ENCODE results near the gene KLHDC7B. TPM values are rescaled to one million over a fixed set of nuclear protein-coding genes. Genes with fewer than 3 reads are reported as not detected.

The KLHDC7B gene
- total RNA-seq, 8 experiments from 2014 or later: 0.16 to 1.5 (median 0.40) TPM

- in situ Hi-C loops (cut with MboI; ENCODE audit: low pct_unique_long_range_greater_than_20kb in 2 of 9, low sequenced_read_pairs in 9 of 9, unreplicated experiment in 9 of 9): no loop called here
- no peak for ATAC-seq (replicated peaks in 6 of 8)
- peaks cover 5 to 6% of the 10 kb centered on the region in 2 donors for H3K4me1 ChIP-seq (replicated peaks in 1 of 2)
- 70 to 100% (median 96%) methylated on average over 2 to 5 of the region's 13 CpGs; no CpG with 5 or more reads in 6 of the 10 experiments for WGBS, 10 experiments
- H3K4me3 ChIP-seq: no peak overlapping the region
- H3K27ac ChIP-seq: no peak overlapping the region
Measured at GRCh38 chr22:50520826-50521453, 24.8 kb upstream of the KLHDC7B start.

GRCh38 chr22:50521710-50522109 lies 24.0 kb upstream of the KLHDC7B start:
- H3K27ac ChIP-seq: no peak overlapping the region
- ATAC-seq (replicated peaks in 6 of 8): no peak

GRCh38 chr22:50522208-50522805 lies 23.4 kb upstream of the KLHDC7B start:
- Histone ChIP-seq H3K4me3 (no peak overlapping the region), H3K27ac (no peak overlapping the region), H3K4me1 (replicated peaks in 1 of 2) (peaks cover 13 to 14% of the 10 kb centered on the region in 2 donors)
- 90 to 92% methylated on average over 2 of the region's 15 CpGs; no CpG with 5 or more reads in 8 of the 10 experiments for WGBS, 10 experiments
- in situ Hi-C loops (cut with MboI; ENCODE audit: low pct_unique_long_range_greater_than_20kb in 2 of 9, low sequenced_read_pairs in 9 of 9, unreplicated experiment in 9 of 9): no loop called here
- ATAC-seq (replicated peaks in 6 of 8): no peak

More at GRCh38 chr22:50521710-50522109, 24.0 kb upstream of the KLHDC7B start:
- 100% methylated on average over 1 to 3 of the region's 10 CpGs; no CpG with 5 or more reads in 8 of the 10 experiments for WGBS, 10 experiments
- no peak overlapping the region for H3K4me3 ChIP-seq
- in situ Hi-C loops (cut with MboI; ENCODE audit: low pct_unique_long_range_greater_than_20kb in 2 of 9, low sequenced_read_pairs in 9 of 9, unreplicated experiment in 9 of 9): no loop called here
- H3K4me1 ChIP-seq (replicated peaks in 1 of 2): peaks cover 7 to 8% of the 10 kb centered on the region in 2 donors

- Histone ChIP-seq H3K27ac (no peak overlapping the region), H3K4me3 (no peak overlapping the region), H3K4me1 (replicated peaks in 1 of 2) (peaks cover 14 to 15% of the 10 kb centered on the region in 2 donors)
- in situ Hi-C loops (cut with MboI; ENCODE audit: low pct_unique_long_range_greater_than_20kb in 2 of 9, low sequenced_read_pairs in 9 of 9, unreplicated experiment in 9 of 9): no loop called here
- no peak for ATAC-seq (replicated peaks in 6 of 8)
- 80 to 90% methylated on average over 1 to 2 of the region's 22 CpGs; no CpG with 5 or more reads in 8 of the 10 experiments for WGBS, 10 experiments
Measured at GRCh38 chr22:50522806-50523438, 22.8 kb upstream of the KLHDC7B start.

GRCh38 chr22:50523458-50523805 lies 22.3 kb upstream of the KLHDC7B start:
- no peak overlapping the region for H3K4me3 ChIP-seq
- no peak overlapping the region for H3K27ac ChIP-seq
- in situ Hi-C loops (cut with MboI; ENCODE audit: low pct_unique_long_range_greater_than_20kb in 2 of 9, low sequenced_read_pairs in 9 of 9, unreplicated experiment in 9 of 9): no loop called here
- peaks cover 14 to 15% of the 10 kb centered on the region in 2 donors for H3K4me1 ChIP-seq (replicated peaks in 1 of 2)
- 80 to 100% (median 100%) methylated on average over 1 to 5 of the region's 16 CpGs; no CpG with 5 or more reads in 3 of the 10 experiments for WGBS, 10 experiments
- no peak for ATAC-seq (replicated peaks in 6 of 8)

GRCh38 chr22:50523806-50524675 lies 21.7 kb upstream of the KLHDC7B start:
- peaks cover 14 to 15% of the 10 kb centered on the region in 2 donors for H3K4me1 ChIP-seq (replicated peaks in 1 of 2)
- WGBS, 10 experiments: 67 to 100% (median 85%) methylated on average over 1 to 15 of the region's 25 CpGs; no CpG with 5 or more reads in 4 of the 10 experiments
- H3K27ac ChIP-seq: no peak overlapping the region
- in situ Hi-C loops (cut with MboI; ENCODE audit: low pct_unique_long_range_greater_than_20kb in 2 of 9, low sequenced_read_pairs in 9 of 9, unreplicated experiment in 9 of 9): no loop called here
- H3K4me3 ChIP-seq: peak overlapping the region; percentile 58 to 79 (median 69)
- ATAC-seq (replicated peaks in 6 of 8): no peak

GRCh38 chr22:50524676-50525103 lies 21.0 kb upstream of the KLHDC7B start:
- H3K27ac ChIP-seq: peak overlapping the region; percentile 81 to 89
- peak in 3 of 8 experiments; percentile 2 to 13 (median 12) for ATAC-seq (replicated peaks in 6 of 8)
- H3K4me1 ChIP-seq (replicated peaks in 1 of 2): peaks cover 14 to 15% of the 10 kb centered on the region in 2 donors
- H3K4me3 ChIP-seq: peak overlapping the region; percentile 58 to 79 (median 69)
- in situ Hi-C loops (cut with MboI; ENCODE audit: low pct_unique_long_range_greater_than_20kb in 2 of 9, low sequenced_read_pairs in 9 of 9, unreplicated experiment in 9 of 9): no loop called here
- WGBS, 10 experiments: 8 to 82% (median 38%) methylated on average over 1 to 5 of the region's 19 CpGs; no CpG with 5 or more reads in 4 of the 10 experiments

GRCh38 chr22:50525104-50525857 lies 20.4 kb upstream of the KLHDC7B start, which contains the start of gene SCO2:
TSS of gene SCO2 (minus strand) at chr22:50525598. CDS start at chr22:50524411, 1,187 bp downstream.
- H3K4me3 ChIP-seq: peak within 1 kb of the TSS; percentile 58 to 79 (median 69)
- peak within 1 kb of the TSS; percentile 87 to 89 for H3K27ac ChIP-seq
- WGBS, 10 experiments: no CpG with 5 or more reads among the region's 84 CpGs
- H3K4me1 ChIP-seq (replicated peaks in 1 of 2): peaks cover 15 to 16% of the 10 kb centered on the region in 2 donors
- in situ Hi-C loops (cut with MboI; ENCODE audit: low pct_unique_long_range_greater_than_20kb in 2 of 9, low sequenced_read_pairs in 9 of 9, unreplicated experiment in 9 of 9): no loop called here
- ATAC-seq (replicated peaks in 6 of 8): peak; percentile 40 to 79 (median 68)

- H3K4me3 ChIP-seq: peak overlapping the region; percentile 58 to 79 (median 69)
- H3K4me1 ChIP-seq (replicated peaks in 1 of 2): peaks cover 19 to 21% of the 10 kb centered on the region in 2 donors
- in situ Hi-C loops (cut with MboI; ENCODE audit: low pct_unique_long_range_greater_than_20kb in 2 of 9, low sequenced_read_pairs in 9 of 9, unreplicated experiment in 9 of 9): no loop called here
- peak overlapping the region; percentile 87 to 89 for H3K27ac ChIP-seq
- peak in 3 of 8 experiments; percentile 63 to 71 (median 64) for ATAC-seq (replicated peaks in 6 of 8)
- WGBS, 10 experiments: no CpG with 5 or more reads among the region's 33 CpGs
Measured at GRCh38 chr22:50525858-50526107, 19.9 kb upstream of the KLHDC7B start.

- peak overlapping the region; percentile 58 to 79 (median 69) for H3K4me3 ChIP-seq
- 0 to 2% methylated on average over 2 to 12 of the region's 77 CpGs; no CpG with 5 or more reads in 8 of the 10 experiments for WGBS, 10 experiments
- in situ Hi-C loops (cut with MboI; ENCODE audit: low pct_unique_long_range_greater_than_20kb in 2 of 9, low sequenced_read_pairs in 9 of 9, unreplicated experiment in 9 of 9): no loop called here
- H3K4me1 ChIP-seq (replicated peaks in 1 of 2): peaks cover 23 to 26% of the 10 kb centered on the region in 2 donors
- peak overlapping the region; percentile 87 to 89 for H3K27ac ChIP-seq
- peak; percentile 12 to 73 (median 40) for ATAC-seq (replicated peaks in 6 of 8)
Measured at GRCh38 chr22:50526108-50526833, 19.4 kb upstream of the KLHDC7B start.

GRCh38 chr22:50526834-50527801 lies 18.6 kb upstream of the KLHDC7B start:
- in situ Hi-C loops (cut with MboI; ENCODE audit: low pct_unique_long_range_greater_than_20kb in 2 of 9, low sequenced_read_pairs in 9 of 9, unreplicated experiment in 9 of 9): no loop called here
- WGBS, 10 experiments: 0 to 92% (median 62%) methylated on average over 1 to 5 of the region's 29 CpGs; no CpG with 5 or more reads in 4 of the 10 experiments
- H3K27ac ChIP-seq: peak overlapping the region; percentile 87 to 89

More at GRCh38 chr22:50526834-50527801, 18.6 kb upstream of the KLHDC7B start:
- peaks cover 26 to 34% of the 10 kb centered on the region in 2 donors for H3K4me1 ChIP-seq (replicated peaks in 1 of 2)
- ATAC-seq (replicated peaks in 6 of 8): peak in 2 of 8 experiments; percentile 0
- H3K4me3 ChIP-seq: peak overlapping the region; percentile 58 to 79 (median 69)

All from motor neuron (in vitro differentiated cells).